CD4-positive, alpha-beta T cell (primary cell): ENCODE data around the gene NRXN3. TPM values are rescaled to one million over a fixed set of nuclear protein-coding genes. Genes with fewer than 3 reads are reported as not detected.

ENCODE experiments used
- ATAC-seq: fragments of 200-7000 bp; cut with Tn5 transposase; one replicate; pipeline ENCODE4 v1.10.0; 2022; ENCODE audit warnings: mild to moderate bottlenecking; ENCODE audit not compliant: poor library complexity
- CTCF ChIA-PET: fragments of 350-600 bp; sonication (Branson Sonifier 250); formaldehyde crosslinking; loops from one replicate; lab custom pipeline; 2021; ENCODE audit warnings: antibody characterized with exemption, inconsistent platforms; lab: Charles Lee
- POLR2A ChIA-PET: fragments of 350-600 bp; sonication (Branson Sonifier 250); formaldehyde crosslinking; loops from one replicate; lab custom pipeline; 2021; ENCODE audit warnings: antibody characterized with exemption, inconsistent platforms; lab: Charles Lee
- DNase-seq, 14 experiments: peaks; one replicate each; pipeline ENCODE4 v3.0.0-alpha.2; 2013 to 2020; ENCODE audit warnings: mixed read lengths in 2 of 14
- H3K27ac ChIP-seq, 2 donors: one replicate each; pipeline versions ENCODE4 v1.5.1 to v1.7.0; 2013; ENCODE audit warnings: low read length in 2 of 2, low read depth in 1 of 2, mild to moderate bottlenecking in 1 of 2
- H3K27me3 ChIP-seq, 2 experiments: 1 replicate in 1 of 2; 2 replicates in 1 of 2; pipeline versions ENCODE4 v1.6.1 to v1.7.0; 2013; ENCODE audit warnings: low read length in 2 of 2, control low read depth in 1 of 2, mild to moderate bottlenecking in 1 of 2, moderate library complexity in 1 of 2; ENCODE audit not compliant: insufficient read depth in 2 of 2, control insufficient read depth in 1 of 2
- H3K36me3 ChIP-seq: one replicate; pipeline ENCODE4 v1.6.1; 2013; ENCODE audit warnings: low read length, control low read depth; ENCODE audit not compliant: insufficient read depth
- H3K4me1 ChIP-seq: one replicate; pipeline ENCODE4 v1.6.1; 2013; ENCODE audit warnings: low read length, control low read depth; ENCODE audit not compliant: insufficient read depth
- H3K4me3 ChIP-seq: one replicate; pipeline ENCODE4 v1.5.1; 2013; ENCODE audit warnings: mild to moderate bottlenecking, low read length, moderate library complexity
- H3K9me3 ChIP-seq, 2 experiments: 1 replicate in 1 of 2; 2 replicates in 1 of 2; pipeline versions ENCODE4 v1.6.1 to v1.7.0; 2013; ENCODE audit warnings: low read length in 2 of 2, mild to moderate bottlenecking in 2 of 2, control low read depth in 1 of 2, moderate library complexity in 1 of 2; ENCODE audit not compliant: control insufficient read depth in 1 of 2, insufficient read depth in 1 of 2
- H3K27ac Mint-ChIP-seq: one replicate; pipeline ENCODE4 v1.8.0; 2020; ENCODE audit warnings: mixed read lengths
- H3K27me3 Mint-ChIP-seq: one replicate; pipeline ENCODE4 v1.8.0; 2021; ENCODE audit warnings: mixed read lengths
- H3K36me3 Mint-ChIP-seq: one replicate; pipeline ENCODE4 v1.8.0; 2021; ENCODE audit warnings: low read depth, mixed read lengths
- H3K4me1 Mint-ChIP-seq: one replicate; pipeline ENCODE4 v1.8.0; 2021; ENCODE audit warnings: low read depth, mixed read lengths
- H3K4me3 Mint-ChIP-seq: one replicate; pipeline ENCODE4 v1.8.0; 2020; ENCODE audit warnings: mild to moderate bottlenecking, mixed read lengths
- H3K9me3 Mint-ChIP-seq: one replicate; pipeline ENCODE4 v1.8.0; 2020; ENCODE audit warnings: mixed read lengths
- intact Hi-C, 2 experiments: fragments of 100-400 bp; cut with DNase I in 1 of 2; cut with micrococcal nuclease in 1 of 2; formaldehyde crosslinking; loops; one replicate each; pipeline versions ENCODE4 v1.15.1 to v1.9.0; 2023 to 2025; cut with DNase I, micrococcal nuclease
- total RNA-seq, 174 experiments: library from RNA in 2 of 174; stranded (reverse) in 2 of 174; gene quantifications; one replicate each; pipeline ENCODE4 v1.2.3 and lab custom pipeline; 2021 to 2026
- TF ChIP-seq, protein P1 (sequence below): fragments of 200-600 bp; IDR thresholded peaks from one replicate; pipeline ENCODE4 v1.8.0; 2022; ENCODE audit warnings: antibody characterized with exemption, mild to moderate bottlenecking

The NRXN3 gene
- total RNA-seq, 2 experiments from 2014 or later = not detected

GRCh38 chr14:79914595-79914994, 1744.4 kb downstream of the NRXN3 start:
- Histone ChIP-seq H3K36me3 (no peaks in the 10 kb centered on the region), H3K4me1 (no peaks in the 10 kb centered on the region), H3K27ac (no peak overlapping the region), H3K9me3 (peaks cover 0 to 11% of the 10 kb centered on the region in 2 experiments), H3K27me3 (no peaks in the 10 kb centered on the region), H3K4me3 (no peak overlapping the region)
- intact Hi-C loops = no loop called here
- Mint-ChIP-seq H3K27ac (no peak overlapping the region), H3K27me3 (no peaks in the 10 kb centered on the region), H3K4me3 (no peak overlapping the region), H3K36me3 (no peaks in the 10 kb centered on the region), H3K4me1 (no peaks in the 10 kb centered on the region), H3K9me3 (peaks cover 17% of the 10 kb centered on the region)
- TF ChIP-seq, protein P1, sequence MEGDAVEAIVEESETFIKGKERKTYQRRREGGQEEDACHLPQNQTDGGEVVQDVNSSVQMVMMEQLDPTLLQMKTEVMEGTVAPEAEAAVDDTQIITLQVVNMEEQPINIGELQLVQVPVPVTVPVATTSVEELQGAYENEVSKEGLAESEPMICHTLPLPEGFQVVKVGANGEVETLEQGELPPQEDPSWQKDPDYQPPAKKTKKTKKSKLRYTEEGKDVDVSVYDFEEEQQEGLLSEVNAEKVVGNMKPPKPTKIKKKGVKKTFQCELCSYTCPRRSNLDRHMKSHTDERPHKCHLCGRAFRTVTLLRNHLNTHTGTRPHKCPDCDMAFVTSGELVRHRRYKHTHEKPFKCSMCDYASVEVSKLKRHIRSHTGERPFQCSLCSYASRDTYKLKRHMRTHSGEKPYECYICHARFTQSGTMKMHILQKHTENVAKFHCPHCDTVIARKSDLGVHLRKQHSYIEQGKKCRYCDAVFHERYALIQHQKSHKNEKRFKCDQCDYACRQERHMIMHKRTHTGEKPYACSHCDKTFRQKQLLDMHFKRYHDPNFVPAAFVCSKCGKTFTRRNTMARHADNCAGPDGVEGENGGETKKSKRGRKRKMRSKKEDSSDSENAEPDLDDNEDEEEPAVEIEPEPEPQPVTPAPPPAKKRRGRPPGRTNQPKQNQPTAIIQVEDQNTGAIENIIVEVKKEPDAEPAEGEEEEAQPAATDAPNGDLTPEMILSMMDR = no peak
- ChIA-PET POLR2A (no interaction called here), CTCF (no interaction called here)
- no peak for ATAC-seq
- DNase-seq = no peak

- Mint-ChIP-seq H3K9me3 (peaks cover 17% of the 10 kb centered on the region), H3K27me3 (no peaks in the 10 kb centered on the region), H3K4me3 (no peak overlapping the region), H3K4me1 (no peaks in the 10 kb centered on the region), H3K36me3 (no peaks in the 10 kb centered on the region), H3K27ac (no peak overlapping the region)
- Histone ChIP-seq H3K36me3 (no peaks in the 10 kb centered on the region), H3K27ac (no peak overlapping the region), H3K4me3 (no peak overlapping the region), H3K27me3 (no peaks in the 10 kb centered on the region), H3K9me3 (peaks cover 4 to 11% of the 10 kb centered on the region in 2 experiments), H3K4me1 (no peaks in the 10 kb centered on the region)
- DNase-seq = no peak
- TF ChIP-seq, protein P1 = no peak
- ChIA-PET POLR2A (no interaction called here), CTCF (no interaction called here)
- ATAC-seq = no peak
- intact Hi-C loops = no loop called here
Observed at GRCh38 chr14:79915406-79915805, 1745.2 kb downstream of the NRXN3 start.

DNA sequence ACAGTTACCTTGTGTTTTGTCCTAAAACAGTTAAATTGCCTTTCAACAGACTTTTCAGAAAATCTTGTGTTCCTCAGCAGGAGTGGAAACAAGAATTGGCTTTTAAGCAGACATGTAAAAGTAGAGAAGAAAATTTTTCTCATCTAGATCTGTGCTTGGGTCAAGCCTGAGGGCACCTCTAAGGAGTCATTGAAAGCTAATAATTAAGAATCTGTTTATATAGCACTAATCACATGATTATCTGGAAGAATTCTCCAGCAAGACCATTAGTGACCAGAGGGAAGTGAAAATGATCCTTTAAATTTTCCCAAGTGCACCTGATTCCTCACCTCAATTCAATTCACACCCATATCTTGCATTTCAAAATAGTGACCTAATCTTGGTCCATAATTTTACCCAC, 1746.1 kb downstream of the NRXN3 start:
- H3K27ac Mint-ChIP-seq = no peak overlapping the region
- CTCF ChIA-PET = no interaction called here

More for the DNA sequence above, 1746.1 kb downstream of the NRXN3 start:
- H3K36me3 ChIP-seq = no peaks in the 10 kb centered on the region
- TF ChIP-seq, protein P1 = no peak
- Mint-ChIP-seq H3K36me3 (no peaks in the 10 kb centered on the region), H3K27me3 (no peaks in the 10 kb centered on the region), H3K4me1 (no peaks in the 10 kb centered on the region), H3K4me3 (no peak overlapping the region), H3K9me3 (peaks cover 17% of the 10 kb centered on the region)
- ATAC-seq (no peak), DNase-seq (no peak)
- no peak overlapping the region for H3K27ac ChIP-seq
- H3K27me3 ChIP-seq = no peaks in the 10 kb centered on the region
- POLR2A ChIA-PET = no interaction called here
- H3K4me3 ChIP-seq = no peak overlapping the region
- no peaks in the 10 kb centered on the region for H3K4me1 ChIP-seq
- intact Hi-C loops = no loop called here
- peaks cover 4 to 11% of the 10 kb centered on the region in 2 experiments for H3K9me3 ChIP-seq
